GM21360 (cell line): ENCODE results near the gene SPATA2L.
A peak's percentile ranks its signal among the peaks of the same experiment; 100 is the strongest.
"Not testable (repeated sequence)": the region's sequence is repeated elsewhere in the genome, so short reads cannot be mapped to it uniquely, and the experiment has no call there.

ENCODE experiments used
- ATAC-seq: cut with Tn5 transposase; IDR thresholded peaks from one replicate; pipeline ENCODE4 v1.9.1; 2021; ENCODE audit warnings: mild to moderate bottlenecking, moderate library complexity; ENCODE audit not compliant: unreplicated experiment

Gene SPATA2L

DNA sequence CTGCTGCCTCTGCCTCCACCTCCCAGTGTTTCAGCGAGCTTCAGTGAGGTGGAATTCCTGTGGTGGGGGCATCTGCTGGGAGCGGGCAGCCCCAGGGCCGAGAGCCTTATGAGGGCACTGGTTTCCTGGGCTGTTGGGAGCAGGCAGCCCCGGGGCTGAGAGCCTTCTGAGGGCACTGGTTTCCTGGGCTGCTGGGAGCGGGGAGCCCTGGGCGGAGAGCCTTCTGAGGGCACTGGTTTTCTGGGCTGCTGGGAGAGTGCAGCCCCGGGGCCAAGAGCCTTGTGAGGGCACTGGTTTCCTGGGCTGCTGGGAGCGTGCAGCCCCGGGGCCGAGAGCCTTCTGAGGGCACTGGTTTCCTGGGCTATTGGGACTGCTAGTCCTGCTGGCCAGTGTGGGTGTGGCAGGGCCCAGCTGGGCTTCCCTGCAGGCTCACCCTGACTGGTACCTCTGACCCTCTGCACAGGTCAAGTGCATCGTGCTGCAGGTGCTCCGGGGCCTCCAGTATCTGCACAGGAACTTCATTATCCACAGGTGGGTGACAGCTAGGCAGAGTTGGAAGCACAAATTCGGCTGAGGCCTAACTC is 9.4 kb downstream of the SPATA2L start:
- ATAC-seq = no peak

GRCh38 chr16:89691231-89691985 is 10.1 kb downstream of the SPATA2L start:
- ATAC-seq = no peak

GRCh38 chr16:89690392-89690901 is 11.1 kb downstream of the SPATA2L start:
- ATAC-seq = no peak

DNA sequence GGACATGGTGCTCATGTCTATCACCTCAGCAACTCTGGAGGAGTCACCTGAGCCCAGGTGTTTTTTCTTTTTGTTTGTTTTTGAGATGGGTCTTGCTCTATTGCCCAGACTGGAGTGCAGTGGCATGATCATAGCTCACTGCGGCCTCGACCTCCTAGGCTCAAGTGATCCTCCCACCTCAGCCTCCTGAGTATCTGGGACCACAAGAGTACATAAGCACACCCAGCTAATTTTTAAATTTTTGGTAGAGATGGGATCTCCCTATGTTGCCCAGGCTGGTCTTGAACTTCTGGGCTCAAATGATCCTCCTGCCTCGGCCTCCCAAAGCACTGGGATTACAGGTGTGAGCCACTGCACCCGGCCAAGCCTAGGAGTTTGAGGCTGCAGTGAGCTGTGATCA is 11.9 kb downstream of the SPATA2L start:
- not testable (repeated sequence) for ATAC-seq

GRCh38 chr16:89689142-89689541 is 12.4 kb downstream of the SPATA2L start:
- no peak for ATAC-seq

- ATAC-seq = no peak
Observed at GRCh38 chr16:89688395-89688794, 13.1 kb downstream of the SPATA2L start.

GRCh38 chr16:89687092-89687940 is 14.2 kb downstream of the SPATA2L start:
- peak; percentile 11 for ATAC-seq

DNA sequence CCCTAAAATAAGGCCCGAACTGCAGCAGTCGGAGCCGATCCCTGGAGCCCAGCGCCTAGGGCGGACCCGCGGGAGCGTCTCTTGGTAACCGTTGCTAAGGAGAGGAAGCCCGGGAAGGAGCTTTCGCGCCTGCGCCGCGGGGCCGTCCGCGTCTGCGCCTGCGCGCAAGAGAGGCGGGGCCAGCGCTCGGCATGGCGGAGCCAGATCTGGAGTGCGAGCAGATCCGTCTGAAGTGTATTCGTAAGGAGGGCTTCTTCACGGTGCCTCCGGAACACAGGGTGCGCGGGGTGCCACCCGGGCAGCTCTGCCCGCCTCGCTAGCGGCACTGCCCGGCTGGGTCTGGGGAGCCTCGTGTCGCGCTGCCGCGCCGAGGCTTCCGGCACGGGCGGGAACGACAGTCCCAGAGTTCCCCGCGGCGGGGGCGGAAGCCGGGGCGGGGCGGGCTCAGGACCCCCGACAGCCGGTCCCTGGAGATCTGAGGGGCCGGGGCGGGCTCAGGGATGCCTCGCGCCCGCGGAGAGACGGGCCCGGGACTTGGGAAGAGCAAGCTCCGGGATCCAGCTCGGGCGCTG is 14.9 kb downstream of the SPATA2L start, which contains the start of gene CDK10:
Gene CDK10 (plus strand): TSS at position 170 of the 572 bp plus-strand sequence. CDS start 22 bp downstream, at position 192.
- ATAC-seq = peak; percentile 77

DNA sequence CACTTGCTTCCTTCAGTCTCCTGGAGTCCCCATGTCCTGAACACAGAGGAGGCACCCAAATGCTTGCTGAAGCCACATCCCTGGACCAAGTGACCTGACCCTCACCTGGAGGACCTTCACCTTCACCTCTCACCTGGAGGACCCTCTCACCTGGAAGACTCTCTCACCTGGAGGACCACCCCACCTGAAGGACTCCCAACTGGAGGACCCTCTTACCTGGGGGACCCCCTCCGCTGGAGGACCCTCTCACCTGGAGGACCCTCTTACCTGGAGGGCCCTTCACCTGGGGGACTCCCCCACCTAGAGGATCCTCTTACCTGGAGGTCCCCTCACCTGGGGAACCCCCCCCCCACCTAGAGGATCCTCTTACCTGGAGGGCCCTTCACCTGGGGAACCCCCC is 15.6 kb downstream of the SPATA2L start:
- ATAC-seq = no peak

DNA sequence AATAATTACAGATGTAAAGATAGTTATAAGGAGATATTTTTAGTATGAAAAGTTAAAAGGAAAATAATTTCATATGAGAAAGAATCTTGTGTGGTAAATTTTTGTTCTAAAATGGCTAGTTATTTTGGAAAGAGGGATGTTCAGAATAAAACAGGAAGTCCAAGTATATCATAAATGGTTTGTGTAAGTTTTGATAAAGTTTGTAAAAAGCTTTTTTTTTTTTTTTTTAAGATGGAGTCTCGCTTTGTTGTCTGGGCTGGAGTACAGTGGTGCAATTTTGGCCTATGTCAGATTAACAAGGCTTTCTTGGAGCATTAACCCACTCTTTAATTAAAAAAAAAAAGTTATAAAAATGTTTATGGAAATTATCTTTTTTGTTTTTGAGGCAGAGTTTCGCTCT is 23.2 kb downstream of the SPATA2L start:
- ATAC-seq = no peak

DNA sequence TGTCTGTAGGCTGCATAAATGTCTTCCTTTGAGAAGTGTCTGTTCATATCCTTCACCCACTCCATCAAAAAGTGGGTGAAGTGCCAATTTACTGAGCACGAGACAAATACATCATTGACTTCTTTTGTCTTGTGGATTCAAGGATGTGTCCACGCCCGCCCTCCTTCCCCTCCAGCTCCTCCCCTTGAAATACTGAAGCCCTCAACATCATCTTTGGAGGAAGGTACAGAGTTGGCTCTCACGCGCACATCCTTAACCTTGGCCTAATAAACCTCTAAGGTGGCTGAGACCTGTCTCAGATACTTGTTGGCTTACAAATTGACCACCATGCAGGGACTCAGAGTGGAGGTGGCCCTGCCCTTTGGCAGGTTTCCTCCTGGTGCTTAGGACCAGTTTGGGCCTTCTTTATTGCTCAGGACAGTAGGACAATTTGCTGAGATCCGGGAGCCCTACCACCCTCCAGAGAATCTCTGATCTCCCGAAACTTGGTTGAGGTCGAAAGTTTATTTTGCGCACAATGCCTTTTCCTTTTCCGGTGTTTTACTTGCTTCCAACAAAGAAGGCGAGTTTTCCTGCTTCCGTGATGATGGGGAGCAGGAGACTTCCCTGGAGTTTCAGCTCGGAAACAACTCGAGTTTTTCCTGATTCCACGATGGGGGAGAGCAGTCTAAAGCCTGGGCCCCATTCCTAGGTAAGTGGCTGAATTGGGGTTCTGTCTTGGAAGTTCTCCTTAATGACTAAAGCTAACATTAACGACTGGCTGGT is 29.1 kb downstream of the SPATA2L start:
- no peak for ATAC-seq

DNA sequence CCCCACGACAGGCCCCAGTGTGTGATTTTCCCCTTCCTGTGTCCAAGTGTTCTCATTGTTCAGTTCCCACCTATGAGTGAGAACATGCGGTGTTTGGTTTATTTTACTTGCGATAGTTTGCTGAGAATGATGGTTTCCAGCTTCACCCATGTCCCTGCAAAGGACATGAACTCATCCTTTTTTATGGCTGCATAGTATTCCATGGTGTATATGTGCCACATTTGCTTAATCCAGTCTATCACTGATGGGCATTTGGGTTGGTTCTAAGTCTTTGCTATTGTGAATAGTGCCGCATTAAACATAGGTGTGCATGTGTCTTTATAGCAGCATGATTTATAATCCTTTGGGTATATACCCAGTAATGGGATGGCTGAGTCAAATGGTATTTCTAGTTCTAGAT is 29.9 kb downstream of the SPATA2L start:
- not testable (repeated sequence) for ATAC-seq

- no peak for ATAC-seq
Observed at GRCh38 chr16:89670496-89671431, 30.7 kb downstream of the SPATA2L start.

- no peak for ATAC-seq
Observed at GRCh38 chr16:89669755-89670154, 31.8 kb downstream of the SPATA2L start.

- ATAC-seq = no peak
Observed at GRCh38 chr16:89668790-89669158, 32.7 kb downstream of the SPATA2L start.

GRCh38 chr16:89667633-89668032 is 33.9 kb downstream of the SPATA2L start:
- ATAC-seq = no peak

DNA sequence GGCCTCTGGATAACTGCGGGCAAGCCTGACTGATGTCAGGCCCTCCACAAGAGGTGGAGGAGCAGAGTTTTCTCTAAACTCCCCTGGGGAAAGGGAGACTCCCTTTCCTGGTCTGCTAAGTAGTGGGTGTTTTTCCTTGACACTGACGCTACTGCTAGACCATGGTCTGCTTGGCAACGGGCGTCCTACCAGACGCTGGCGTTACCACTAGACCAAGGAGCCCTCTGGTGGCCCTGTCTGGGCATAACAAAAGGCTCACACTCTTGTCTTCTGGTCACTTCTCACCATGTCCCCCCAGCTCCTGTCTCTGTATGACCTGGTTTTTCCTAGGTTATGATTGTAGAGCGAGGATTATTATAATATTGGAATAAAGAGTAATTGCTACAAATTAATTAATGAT is 34.5 kb downstream of the SPATA2L start:
- not testable (repeated sequence) for ATAC-seq

- not testable (repeated sequence) for ATAC-seq
Observed at GRCh38 chr16:89664238-89664637, 37.3 kb downstream of the SPATA2L start.

- no peak for ATAC-seq
Observed at GRCh38 chr16:89661215-89661614, 40.3 kb downstream of the SPATA2L start.
